Skeletal muscle tissue (tissue), 4 donors: ENCODE data around the gene LSM3. TPM values are rescaled to one million over a fixed set of nuclear protein-coding genes. Genes with fewer than 3 reads are reported as not detected.

Source experiments
- H3K27ac ChIP-seq: one replicate; pipeline ENCODE4 v1.7.0; 2013; ENCODE audit warnings: mild to moderate bottlenecking, low read depth, low read length, inconsistent platforms
- H3K27me3 ChIP-seq, 3 donors: one replicate each; pipeline ENCODE4 v1.7.0; 2013; ENCODE audit warnings: low read length in 3 of 3; ENCODE audit not compliant: control insufficient read depth in 3 of 3, insufficient read depth in 3 of 3
- H3K36me3 ChIP-seq, 3 donors: one replicate each; pipeline ENCODE4 v1.7.0; 2013; ENCODE audit warnings: low read length in 3 of 3; ENCODE audit not compliant: control insufficient read depth in 3 of 3, insufficient read depth in 3 of 3
- H3K4me1 ChIP-seq, 3 donors: one replicate each; pipeline ENCODE4 v1.7.0; 2013; ENCODE audit warnings: low read length in 3 of 3, mild to moderate bottlenecking in 3 of 3; ENCODE audit not compliant: control insufficient read depth in 3 of 3, insufficient read depth in 3 of 3
- H3K4me3 ChIP-seq, 3 donors: one replicate each; pipeline ENCODE4 v1.7.0; 2013; ENCODE audit warnings: low read length in 3 of 3
- H3K9ac ChIP-seq, 3 donors: one replicate each; pipeline ENCODE4 v1.7.0; 2013; ENCODE audit warnings: low read length in 3 of 3, mild to moderate bottlenecking in 3 of 3, moderate library complexity in 2 of 3, low read depth in 1 of 3
- H3K9me3 ChIP-seq, 3 donors: one replicate each; pipeline ENCODE4 v1.7.0; 2013; ENCODE audit warnings: low read length in 3 of 3; ENCODE audit not compliant: control insufficient read depth in 3 of 3
- total RNA-seq: library from RNA; depleted of rRNA; stranded (reverse); fragments of >200 nt; gene quantifications from one replicate; pipeline ENCODE4 v1.2.3, GENCODE V29; 2014
- donor health status: Osteomylitis.

Gene LSM3
- total RNA-seq, 1 donor from 2014 or later: 14.6 TPM

DNA sequence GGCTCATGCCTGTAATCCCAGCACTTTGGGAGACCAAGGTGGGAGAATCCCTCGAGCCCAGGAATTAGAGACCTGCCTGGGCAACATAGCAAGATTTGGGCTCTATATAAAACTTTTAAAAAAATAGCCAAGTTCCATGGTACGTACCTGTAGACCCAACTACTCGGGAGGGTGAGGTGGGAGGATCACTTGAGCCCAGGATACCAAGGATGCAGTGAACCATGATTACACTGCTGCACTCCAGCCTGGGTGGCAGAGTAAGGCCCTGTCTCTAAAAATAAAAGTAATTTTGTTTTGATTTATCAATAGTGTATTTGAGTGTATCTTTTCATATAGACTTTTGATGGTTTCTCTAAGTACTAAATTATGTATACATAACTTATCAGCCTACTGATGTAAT is 63.1 kb downstream of the LSM3 start:
- H3K4me1 ChIP-seq: peaks cover 0 to 3% (median 0%) of the 10 kb centered on the region in 3 donors
- H3K27me3 ChIP-seq: peaks cover 0 to 3% (median 0%) of the 10 kb centered on the region in 3 donors
- no peak overlapping the region for H3K9ac ChIP-seq
- no peaks in the 10 kb centered on the region for H3K36me3 ChIP-seq
- no peaks in the 10 kb centered on the region for H3K9me3 ChIP-seq
- no peak overlapping the region for H3K4me3 ChIP-seq
- no peak overlapping the region for H3K27ac ChIP-seq

- no peak overlapping the region for H3K27ac ChIP-seq
- H3K4me3 ChIP-seq: no peak overlapping the region
- peaks cover 0 to 3% (median 0%) of the 10 kb centered on the region in 3 donors for H3K27me3 ChIP-seq
- no peaks in the 10 kb centered on the region for H3K4me1 ChIP-seq
- H3K36me3 ChIP-seq: no peaks in the 10 kb centered on the region
- H3K9me3 ChIP-seq: no peaks in the 10 kb centered on the region
- no peak overlapping the region for H3K9ac ChIP-seq
Observed at GRCh38 chr3:14242490-14243311, 64.1 kb downstream of the LSM3 start.

GRCh38 chr3:14243782-14244181 is 65.2 kb downstream of the LSM3 start:
- Histone ChIP-seq H3K4me3 (no peak overlapping the region), H3K9ac (no peak overlapping the region), H3K9me3 (no peaks in the 10 kb centered on the region), H3K27me3 (peaks cover 0 to 3% (median 0%) of the 10 kb centered on the region in 3 donors), H3K27ac (no peak overlapping the region), H3K4me1 (no peaks in the 10 kb centered on the region), H3K36me3 (no peaks in the 10 kb centered on the region)

GRCh38 chr3:14244521-14245247 is 66.1 kb downstream of the LSM3 start:
- peaks cover 0 to 3% (median 0%) of the 10 kb centered on the region in 3 donors for H3K27me3 ChIP-seq
- no peaks in the 10 kb centered on the region for H3K36me3 ChIP-seq
- H3K9me3 ChIP-seq: no peaks in the 10 kb centered on the region
- H3K4me1 ChIP-seq: no peaks in the 10 kb centered on the region
- H3K27ac ChIP-seq: no peak overlapping the region
- H3K9ac ChIP-seq: no peak overlapping the region
- H3K4me3 ChIP-seq: no peak overlapping the region

DNA sequence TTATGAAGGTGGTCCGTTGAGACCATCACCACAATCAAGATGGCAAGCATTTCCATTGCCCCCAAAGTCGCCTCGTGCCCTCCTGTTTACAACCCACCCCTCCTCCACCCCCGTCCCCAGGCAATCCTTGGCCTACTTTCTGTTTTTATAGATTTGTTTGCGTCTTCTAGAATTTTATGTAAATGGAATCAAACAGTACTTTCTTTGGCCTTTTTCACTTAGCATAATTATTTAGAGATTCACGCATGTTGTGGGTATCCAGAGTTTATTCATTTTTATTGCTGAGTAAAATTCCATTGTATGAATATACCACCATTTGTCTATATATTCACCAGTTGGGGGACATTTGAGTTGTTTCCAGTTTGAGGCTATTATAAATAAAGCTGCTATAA is 66.6 kb downstream of the LSM3 start:
- Histone ChIP-seq H3K9me3 (no peaks in the 10 kb centered on the region), H3K4me3 (no peak overlapping the region), H3K9ac (no peak overlapping the region), H3K36me3 (no peaks in the 10 kb centered on the region), H3K27ac (no peak overlapping the region), H3K4me1 (no peaks in the 10 kb centered on the region), H3K27me3 (peaks cover 0 to 3% (median 0%) of the 10 kb centered on the region in 3 donors)

- H3K4me3 ChIP-seq: no peak overlapping the region
- no peak overlapping the region for H3K9ac ChIP-seq
- no peaks in the 10 kb centered on the region for H3K4me1 ChIP-seq
- H3K36me3 ChIP-seq: no peaks in the 10 kb centered on the region
- no peaks in the 10 kb centered on the region for H3K9me3 ChIP-seq
- H3K27ac ChIP-seq: no peak overlapping the region
- H3K27me3 ChIP-seq: peaks cover 0 to 3% (median 0%) of the 10 kb centered on the region in 3 donors
Observed at GRCh38 chr3:14245822-14246221, 67.2 kb downstream of the LSM3 start.

DNA sequence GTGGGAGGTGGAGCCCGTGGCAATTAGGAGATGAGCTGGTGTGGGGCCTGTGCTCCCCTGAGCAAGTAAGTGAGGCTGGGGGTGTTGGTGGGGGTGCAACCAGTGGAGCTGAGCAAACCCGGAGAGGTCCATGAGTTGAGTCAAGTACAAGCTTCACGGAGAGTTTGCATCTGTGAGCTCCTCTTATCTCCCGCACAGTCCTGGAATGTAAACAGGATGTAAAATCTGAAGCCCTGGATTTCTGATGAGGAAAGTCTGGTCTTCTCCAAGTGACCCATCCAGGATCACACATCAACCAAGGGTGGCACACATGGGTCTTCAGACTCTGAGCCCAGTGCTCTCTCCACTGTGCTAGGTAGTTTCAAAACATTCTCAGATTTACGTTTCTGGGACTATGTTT is 67.8 kb downstream of the LSM3 start:
- H3K36me3 ChIP-seq: no peaks in the 10 kb centered on the region
- no peaks in the 10 kb centered on the region for H3K9me3 ChIP-seq
- H3K27me3 ChIP-seq: peaks cover 0 to 3% (median 0%) of the 10 kb centered on the region in 3 donors
- H3K27ac ChIP-seq: no peak overlapping the region
- no peak overlapping the region for H3K4me3 ChIP-seq
- no peak overlapping the region for H3K9ac ChIP-seq
- no peaks in the 10 kb centered on the region for H3K4me1 ChIP-seq

GRCh38 chr3:14248477-14248848 is 69.8 kb downstream of the LSM3 start:
- Histone ChIP-seq H3K9me3 (no peaks in the 10 kb centered on the region), H3K9ac (no peak overlapping the region), H3K27me3 (no peaks in the 10 kb centered on the region), H3K36me3 (no peaks in the 10 kb centered on the region), H3K4me3 (no peak overlapping the region), H3K4me1 (peaks cover 0 to 10% (median 6%) of the 10 kb centered on the region in 3 donors), H3K27ac (no peak overlapping the region)

- Histone ChIP-seq H3K4me3 (no peak overlapping the region), H3K27me3 (no peaks in the 10 kb centered on the region), H3K4me1 (peaks cover 0 to 13% (median 6%) of the 10 kb centered on the region in 3 donors), H3K27ac (no peak overlapping the region), H3K36me3 (no peaks in the 10 kb centered on the region), H3K9ac (no peak overlapping the region), H3K9me3 (no peaks in the 10 kb centered on the region)
Observed at GRCh38 chr3:14248849-14249523, 70.4 kb downstream of the LSM3 start.
